GM21528 (cell line): ENCODE results near the gene GYPE.
"Not testable (repeated sequence)": the region's sequence is repeated elsewhere in the genome, so short reads cannot be mapped to it uniquely, and the experiment has no call there.

Experiments
- ATAC-seq: cut with Tn5 transposase; IDR thresholded peaks from one replicate; pipeline ENCODE4 v1.9.1; 2021; ENCODE audit warnings: mild to moderate bottlenecking, moderate library complexity; ENCODE audit not compliant: unreplicated experiment, low FRiP score

The GYPE gene

GRCh38 chr4:143870523-143871268 lies 34.7 kb downstream of the GYPE start:
- ATAC-seq = not testable (repeated sequence)

GRCh38 chr4:143869925-143870324 lies 35.4 kb downstream of the GYPE start:
- ATAC-seq = not testable (repeated sequence)

GRCh38 chr4:143862716-143863115 lies 42.6 kb downstream of the GYPE start:
- not testable (repeated sequence) for ATAC-seq

- ATAC-seq = no peak
Observed at GRCh38 chr4:143858456-143858855, 46.9 kb downstream of the GYPE start.

- not testable (repeated sequence) for ATAC-seq
Observed at GRCh38 chr4:143857391-143858336, 47.7 kb downstream of the GYPE start.

GRCh38 chr4:143856017-143856557 lies 49.3 kb downstream of the GYPE start:
- not testable (repeated sequence) for ATAC-seq

- not testable (repeated sequence) for ATAC-seq
Observed at GRCh38 chr4:143854645-143855044, 50.7 kb downstream of the GYPE start.

GRCh38 chr4:143849296-143849695 lies 56.1 kb downstream of the GYPE start:
- not testable (repeated sequence) for ATAC-seq

- ATAC-seq = not testable (repeated sequence)
Observed at GRCh38 chr4:143843506-143843832, 61.9 kb downstream of the GYPE start.

GRCh38 chr4:143842624-143843505 lies 62.5 kb downstream of the GYPE start:
- ATAC-seq = not testable (repeated sequence)

GRCh38 chr4:143839413-143839812 lies 65.9 kb downstream of the GYPE start:
- not testable (repeated sequence) for ATAC-seq

- not testable (repeated sequence) for ATAC-seq
Observed at GRCh38 chr4:143834196-143834595, 71.2 kb downstream of the GYPE start.

- ATAC-seq = not testable (repeated sequence)
Observed at GRCh38 chr4:143833676-143834075, 71.7 kb downstream of the GYPE start.

GRCh38 chr4:143830576-143830975 lies 74.8 kb downstream of the GYPE start:
- not testable (repeated sequence) for ATAC-seq

- ATAC-seq = not testable (repeated sequence)
Observed at GRCh38 chr4:143829239-143829620, 76.1 kb downstream of the GYPE start.
